GM18517 (cell line): ENCODE measurements around the gene ACOT13.
"Not testable (repeated sequence)": the region's sequence is repeated elsewhere in the genome, so short reads cannot be mapped to it uniquely, and the experiment has no call there.

Experiments
- ATAC-seq: cut with Tn5 transposase; IDR thresholded peaks from one replicate; pipeline ENCODE4 v1.9.1; 2021; ENCODE audit warnings: mild to moderate bottlenecking, moderate library complexity; ENCODE audit not compliant: unreplicated experiment

Gene ACOT13

DNA sequence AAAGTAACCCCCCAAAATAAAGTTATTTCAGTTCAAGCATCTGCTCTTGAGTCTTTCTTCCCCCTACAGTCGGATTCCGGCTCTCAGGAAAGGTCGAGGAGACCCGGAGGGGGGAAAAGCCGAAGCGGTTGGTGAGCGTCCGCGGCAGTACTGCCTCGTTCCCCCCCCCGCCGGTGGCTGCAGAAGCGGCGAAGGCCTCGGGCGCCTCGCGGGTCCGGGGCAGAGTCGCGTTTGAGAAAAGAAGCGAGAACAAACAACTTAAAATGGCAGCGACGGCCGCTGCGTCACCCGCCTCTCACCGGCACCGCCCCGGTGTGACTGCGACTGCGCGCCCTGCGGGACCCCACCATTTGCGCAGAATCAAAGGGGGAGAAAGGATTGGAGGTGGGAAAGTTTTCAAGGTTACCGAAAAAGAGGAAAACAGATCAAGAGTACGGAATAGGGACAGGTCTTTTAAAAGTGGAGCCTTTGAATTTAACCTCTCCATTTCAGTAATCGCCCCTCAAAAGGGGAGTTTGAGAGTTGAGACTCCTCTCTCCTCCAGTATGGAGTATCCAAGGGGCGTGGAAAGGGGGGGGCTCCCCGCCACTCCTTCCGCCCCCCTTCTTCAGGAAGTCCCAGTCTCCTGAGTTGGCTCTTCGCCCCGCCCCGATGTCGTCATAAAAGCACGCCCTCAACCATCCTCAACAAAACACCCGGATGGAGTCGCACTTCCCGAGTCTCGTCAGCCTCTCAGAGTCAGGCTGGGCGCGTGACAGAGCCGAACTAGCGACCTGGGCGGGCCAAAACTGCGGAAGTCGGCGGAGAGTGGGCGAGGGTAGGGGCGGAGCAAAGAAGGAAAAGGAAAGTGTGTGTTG is 54.0 kb downstream of the ACOT13 start:
- ATAC-seq = peak; percentile 83

DNA sequence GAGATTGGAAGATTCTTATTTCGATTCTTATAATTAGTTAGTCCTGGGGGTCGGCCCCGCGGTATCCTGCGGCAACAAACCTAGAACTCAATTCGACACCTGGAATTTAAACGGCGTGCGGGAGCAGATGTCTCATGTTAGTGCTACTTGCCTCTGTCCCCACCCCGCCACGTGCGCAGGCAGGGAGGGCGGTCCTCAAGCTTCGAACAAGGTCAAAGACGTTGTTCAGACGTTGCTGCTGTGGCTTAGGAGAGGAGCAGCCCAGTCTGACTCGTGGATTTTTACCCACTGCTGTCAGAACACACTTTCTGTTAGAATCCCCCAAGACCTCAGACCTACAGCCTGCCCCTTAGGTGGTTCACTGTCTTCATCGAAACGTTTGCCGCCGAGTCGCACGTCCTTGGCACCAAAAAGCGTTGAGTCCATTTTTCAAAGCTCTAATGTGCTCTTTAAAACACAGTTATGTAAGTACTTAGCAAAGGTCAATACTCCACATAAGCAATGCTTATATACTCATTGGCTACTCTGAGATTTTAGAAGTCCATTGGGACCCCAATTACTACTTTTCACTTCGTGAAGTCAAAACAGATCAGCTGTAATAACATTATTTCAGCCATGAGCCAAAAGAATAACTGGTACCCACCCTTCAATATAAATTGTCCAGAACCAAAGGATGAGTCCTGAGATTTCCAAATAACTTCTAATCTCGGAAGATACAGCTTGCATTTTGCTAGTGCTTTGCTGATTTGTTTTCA is 54.8 kb downstream of the ACOT13 start:
- peak; percentile 48 for ATAC-seq

DNA sequence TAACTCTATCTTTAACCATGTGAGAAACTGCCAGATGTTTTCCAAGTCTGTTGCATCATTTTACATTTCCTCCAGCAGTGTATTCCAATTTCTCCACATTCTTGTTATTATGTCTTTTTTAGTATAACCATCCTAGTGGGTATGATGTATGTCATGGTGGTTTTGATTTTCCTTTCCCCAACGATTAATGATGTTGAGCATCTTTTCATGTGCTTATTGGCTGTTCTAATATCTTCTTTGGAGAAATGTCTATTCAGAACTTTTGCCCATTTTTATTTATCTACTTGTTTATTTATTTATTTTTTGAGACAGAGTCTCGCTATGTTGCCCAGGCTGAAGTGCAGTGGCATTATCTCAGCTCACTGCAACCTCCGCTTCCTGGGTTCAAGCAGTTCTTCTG is 56.4 kb downstream of the ACOT13 start:
- no peak for ATAC-seq

DNA sequence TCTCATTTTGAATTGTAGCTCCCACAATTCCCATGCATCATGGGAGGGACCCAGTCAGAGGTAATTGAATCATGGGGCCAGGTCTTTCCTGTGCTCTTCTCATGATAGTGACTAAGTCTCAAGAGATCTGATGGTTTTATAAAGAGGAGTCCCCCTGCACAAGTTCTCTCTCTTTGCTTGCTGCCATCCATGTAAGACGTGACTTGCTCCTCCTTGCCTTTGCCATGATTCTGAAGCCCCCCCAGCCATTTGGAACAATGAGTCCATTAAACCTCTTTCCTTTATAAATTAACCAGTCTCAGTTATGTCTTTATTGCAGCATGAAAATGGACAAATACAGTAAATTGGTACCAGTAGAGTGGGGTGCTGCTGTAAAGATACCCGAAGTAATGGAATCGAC is 63.8 kb downstream of the ACOT13 start:
- ATAC-seq = not testable (repeated sequence)

DNA sequence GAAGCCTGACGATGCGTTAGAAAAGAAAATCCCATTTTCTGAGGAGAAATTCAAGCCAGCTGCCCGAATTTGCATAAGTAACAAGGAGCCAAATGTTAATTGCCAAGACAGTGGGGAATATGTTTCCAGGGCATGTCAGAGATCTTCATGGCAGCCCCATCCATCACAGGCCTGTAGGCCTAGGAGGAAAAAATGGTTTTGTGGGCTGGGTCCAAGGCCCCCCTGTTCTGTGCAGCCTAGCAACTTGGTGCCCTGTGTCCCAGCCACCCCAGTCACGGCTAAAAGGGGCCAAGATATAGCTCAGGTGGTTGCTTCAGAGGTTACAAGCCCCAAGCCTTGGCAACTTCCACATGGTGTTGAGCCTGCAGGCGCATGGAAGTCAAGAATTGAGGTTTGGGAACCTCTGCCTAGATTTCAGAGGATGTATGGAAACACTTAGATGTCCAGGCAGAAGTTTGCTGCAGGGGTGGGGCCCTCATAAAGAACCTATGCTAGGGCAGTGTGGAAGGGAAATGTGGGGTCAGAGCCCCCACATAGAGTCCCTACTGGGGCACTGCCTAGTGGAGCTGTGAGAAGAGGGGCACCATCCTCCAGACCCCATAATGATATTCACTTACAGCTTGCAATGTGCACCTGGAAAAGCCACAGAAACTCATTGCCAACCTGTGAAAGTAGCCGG is 64.7 kb downstream of the ACOT13 start:
- not testable (repeated sequence) for ATAC-seq

DNA sequence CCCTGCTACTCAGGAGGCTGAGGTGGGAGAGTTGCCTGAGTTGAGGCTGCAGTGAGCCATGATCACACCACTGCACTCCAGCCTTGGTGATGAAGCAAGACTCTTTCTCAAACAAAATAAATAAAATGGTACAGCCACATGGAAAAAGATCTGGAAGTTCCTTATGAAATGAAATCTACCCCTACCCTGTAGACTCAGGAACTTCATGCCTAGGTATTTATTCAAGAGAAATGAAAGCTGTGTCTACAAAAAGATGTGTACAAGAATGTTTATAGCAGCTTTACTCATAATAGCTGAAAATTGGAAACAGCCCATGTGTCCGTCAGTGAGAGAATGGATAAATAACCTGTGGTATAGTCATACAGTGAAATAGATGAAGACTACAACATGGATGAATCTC is 67.3 kb downstream of the ACOT13 start:
- no peak for ATAC-seq

DNA sequence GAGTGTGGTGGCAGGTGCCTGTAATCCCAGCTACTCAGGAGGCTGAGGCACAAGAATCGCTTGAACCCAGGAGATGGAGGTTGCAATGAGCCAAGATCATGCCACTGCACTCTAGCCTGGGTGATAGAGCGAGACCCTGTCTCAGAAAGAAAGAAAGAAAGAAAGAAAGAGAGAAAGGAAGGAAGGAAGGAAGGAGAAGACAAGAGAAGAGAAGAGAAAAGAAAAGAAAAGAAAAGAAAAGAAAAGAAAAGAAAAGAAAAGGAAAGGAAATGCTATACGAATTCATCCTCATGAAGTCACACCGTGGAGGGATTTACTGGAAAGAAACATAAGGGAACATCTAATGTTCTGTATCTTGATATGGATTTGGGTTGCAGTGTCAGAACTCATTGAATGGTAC is 67.8 kb downstream of the ACOT13 start:
- not testable (repeated sequence) for ATAC-seq

DNA sequence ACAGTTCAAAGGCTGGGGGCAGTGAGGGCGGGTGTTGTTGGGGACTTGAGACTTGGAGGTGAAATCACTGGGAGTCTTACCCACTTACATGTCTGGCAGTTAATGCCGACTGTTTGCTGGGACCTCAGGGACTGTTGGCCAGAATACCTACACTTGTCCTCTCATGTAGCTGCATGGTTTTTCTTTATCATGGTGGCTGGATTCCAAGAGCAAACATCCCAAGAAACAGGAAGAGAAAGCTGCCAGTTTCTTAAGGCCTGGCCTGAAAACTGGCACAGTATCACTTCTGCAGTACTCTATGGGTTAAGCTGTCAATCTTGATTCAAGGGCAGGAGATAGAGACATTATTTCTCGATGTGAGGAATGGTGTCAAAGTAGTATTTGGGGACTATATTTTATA is 71.9 kb downstream of the ACOT13 start:
- ATAC-seq = no peak

DNA sequence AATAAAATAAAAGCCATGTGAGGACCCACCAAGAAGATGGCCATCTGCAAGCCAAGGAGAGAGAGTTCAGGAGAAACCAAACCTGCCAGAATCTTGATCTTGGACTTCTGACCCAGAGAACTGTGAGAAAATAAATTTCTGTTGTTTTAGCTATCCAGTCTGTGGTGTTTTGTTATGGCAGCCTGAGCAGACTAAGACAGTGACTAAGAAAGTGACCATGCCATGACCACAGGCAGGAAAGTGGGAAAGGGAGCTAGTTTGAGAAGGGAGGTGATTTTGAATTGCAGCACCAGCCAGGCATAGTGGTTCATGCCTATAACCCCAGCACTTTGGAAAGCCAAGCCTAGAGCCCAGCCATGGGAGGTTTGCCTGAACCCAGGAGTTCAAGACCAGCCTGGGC is 74.0 kb downstream of the ACOT13 start:
- ATAC-seq = no peak

DNA sequence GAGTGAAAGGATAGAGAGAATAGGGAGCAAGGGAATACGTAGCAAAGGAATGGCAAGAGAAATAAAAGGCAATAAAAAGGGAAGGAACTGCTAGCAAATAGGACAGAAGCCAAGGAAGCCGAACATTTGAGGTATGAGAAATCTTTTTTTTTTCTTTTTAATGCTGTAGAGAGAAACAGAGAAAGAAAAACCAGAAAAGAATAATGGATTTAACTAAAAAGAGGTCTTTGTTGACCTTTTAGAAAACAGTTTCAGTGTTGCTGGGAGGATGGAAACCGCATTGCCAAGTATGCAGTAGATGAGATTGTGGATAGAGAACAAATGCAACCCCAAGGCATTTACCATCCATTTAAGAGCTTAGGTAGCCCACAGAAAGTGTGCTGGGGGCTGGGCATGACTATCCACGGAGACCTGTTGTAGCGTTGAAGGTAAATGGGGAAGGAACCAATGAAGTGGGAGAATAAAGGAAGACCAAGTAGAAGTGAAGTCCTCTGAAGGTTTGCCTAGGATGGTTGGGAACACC is 75.4 kb downstream of the ACOT13 start:
- no peak for ATAC-seq

DNA sequence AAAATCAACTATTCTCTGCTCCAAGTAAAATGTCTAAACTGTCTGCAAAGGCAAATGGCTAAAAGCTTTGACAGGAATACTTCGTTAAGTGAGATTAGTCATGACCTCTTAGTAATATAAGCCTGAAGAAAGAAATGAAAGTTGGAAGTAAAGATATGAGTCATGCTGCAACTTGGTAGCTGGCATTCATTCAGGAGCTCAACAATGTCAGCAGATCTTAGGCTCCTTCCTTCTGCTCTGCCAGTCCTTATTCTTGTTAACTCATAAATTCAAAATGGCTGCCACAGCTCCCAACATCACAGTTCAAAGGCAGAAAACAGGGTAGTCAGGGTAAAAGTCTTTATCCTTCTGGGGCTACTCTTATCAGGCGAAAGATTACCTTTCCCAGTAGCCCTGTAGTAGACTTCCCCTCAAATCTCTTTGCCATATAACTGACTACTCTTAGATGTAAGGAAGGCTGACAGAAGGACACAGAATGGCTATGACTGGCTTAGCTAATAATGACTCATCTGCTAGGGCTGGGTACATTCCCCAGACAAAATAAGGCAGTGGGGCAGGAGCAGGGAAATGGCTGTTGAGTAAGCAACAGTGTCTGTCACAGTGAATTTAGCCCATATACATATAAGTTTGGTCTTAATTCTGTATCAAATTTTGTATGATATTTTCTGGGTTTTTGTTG is 76.5 kb downstream of the ACOT13 start:
- peak; percentile 76 for ATAC-seq

DNA sequence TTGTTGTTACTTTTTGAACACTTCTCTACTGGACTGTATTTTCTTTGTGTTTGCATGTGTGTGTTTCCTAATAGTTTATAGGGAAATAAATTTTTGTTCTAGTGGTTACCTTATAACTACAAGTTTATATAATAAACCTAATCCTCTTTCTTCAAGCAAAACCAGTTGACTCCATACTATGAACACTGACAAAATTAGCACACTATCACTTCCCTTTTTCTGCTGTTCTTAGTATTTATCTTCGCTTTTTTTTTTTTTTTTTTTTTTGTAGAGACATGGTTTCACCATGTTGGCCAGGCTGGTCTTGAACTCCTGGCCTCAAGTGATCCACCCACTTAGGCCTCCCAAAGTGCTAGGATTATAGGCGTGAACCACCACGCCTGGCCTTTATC is 77.1 kb downstream of the ACOT13 start:
- ATAC-seq = peak; percentile 49

DNA sequence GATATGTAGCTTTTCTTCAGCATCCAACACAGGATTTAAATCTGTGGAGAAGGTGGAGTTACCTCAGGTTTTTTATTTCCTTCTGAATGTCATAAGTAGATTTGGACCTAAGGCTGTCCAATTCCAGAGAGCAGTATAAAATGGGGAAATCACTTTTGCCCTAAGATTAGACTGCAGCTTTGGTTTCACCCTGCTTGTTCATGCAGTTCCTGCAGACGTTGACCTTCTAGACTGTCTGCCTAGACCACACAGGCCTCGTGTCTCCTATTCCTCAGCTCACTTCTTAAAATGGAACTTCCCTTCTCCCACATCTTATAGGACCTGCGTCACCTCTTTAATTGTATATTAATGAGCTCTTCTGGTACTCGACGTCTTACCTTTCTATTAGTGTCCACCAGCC is 78.0 kb downstream of the ACOT13 start:
- ATAC-seq = no peak

DNA sequence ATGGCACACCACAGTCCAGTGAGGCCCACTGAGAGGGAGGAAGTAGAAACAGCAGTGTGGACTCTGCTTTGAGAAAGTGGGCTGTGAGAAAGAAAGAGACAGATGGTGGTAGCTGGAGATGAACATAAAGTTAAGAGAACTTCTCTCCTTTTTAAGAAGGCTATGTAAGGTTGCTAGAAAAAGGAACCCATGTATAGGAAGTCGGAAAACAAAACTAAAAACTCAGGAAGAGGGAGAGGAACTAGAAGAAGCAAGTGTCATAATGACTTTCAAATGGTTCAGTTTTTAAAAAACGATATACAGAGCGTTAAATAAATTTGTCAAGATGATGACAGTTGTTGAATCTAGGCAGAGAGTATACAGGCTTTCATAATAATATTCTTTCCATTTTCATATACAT is 82.4 kb downstream of the ACOT13 start:
- ATAC-seq = no peak

DNA sequence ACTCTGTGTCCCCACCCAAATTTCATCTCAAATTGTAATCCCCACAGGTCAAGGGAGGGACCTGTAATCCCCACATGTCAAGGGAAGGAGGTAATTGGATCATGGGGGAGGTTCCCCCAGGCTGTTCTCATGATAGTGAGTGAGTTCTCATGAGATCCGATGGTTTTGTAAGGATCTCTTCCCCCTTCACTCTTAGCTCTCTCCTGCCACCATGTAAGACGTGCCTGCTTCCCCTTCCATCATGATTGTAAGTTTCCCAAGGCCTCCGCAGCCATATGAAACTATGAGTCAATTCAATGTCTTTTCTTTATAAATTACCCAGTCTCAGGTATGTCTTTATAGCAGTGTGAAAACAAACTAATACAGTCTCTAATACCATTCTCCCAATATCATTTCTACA is 84.0 kb downstream of the ACOT13 start:
- ATAC-seq = not testable (repeated sequence)

DNA sequence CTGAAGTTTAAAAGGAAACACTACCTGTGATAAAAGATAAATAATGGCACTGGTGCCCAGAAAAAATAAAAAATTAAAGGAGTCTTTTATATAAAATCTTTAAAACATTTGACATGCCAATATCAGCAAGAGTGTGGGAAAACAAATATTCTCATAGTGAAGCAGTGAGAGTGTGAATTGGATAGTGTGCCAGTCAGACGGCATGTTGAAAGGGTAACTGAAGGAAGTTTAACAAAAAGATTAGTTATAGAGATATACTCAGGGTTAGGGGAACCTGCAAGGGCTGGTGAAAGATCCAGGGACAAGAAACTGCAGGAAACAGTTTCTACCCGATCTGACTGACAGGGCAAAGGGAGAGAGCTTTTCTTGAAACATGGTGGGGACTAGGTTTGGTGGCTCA is 85.6 kb downstream of the ACOT13 start:
- no peak for ATAC-seq

DNA sequence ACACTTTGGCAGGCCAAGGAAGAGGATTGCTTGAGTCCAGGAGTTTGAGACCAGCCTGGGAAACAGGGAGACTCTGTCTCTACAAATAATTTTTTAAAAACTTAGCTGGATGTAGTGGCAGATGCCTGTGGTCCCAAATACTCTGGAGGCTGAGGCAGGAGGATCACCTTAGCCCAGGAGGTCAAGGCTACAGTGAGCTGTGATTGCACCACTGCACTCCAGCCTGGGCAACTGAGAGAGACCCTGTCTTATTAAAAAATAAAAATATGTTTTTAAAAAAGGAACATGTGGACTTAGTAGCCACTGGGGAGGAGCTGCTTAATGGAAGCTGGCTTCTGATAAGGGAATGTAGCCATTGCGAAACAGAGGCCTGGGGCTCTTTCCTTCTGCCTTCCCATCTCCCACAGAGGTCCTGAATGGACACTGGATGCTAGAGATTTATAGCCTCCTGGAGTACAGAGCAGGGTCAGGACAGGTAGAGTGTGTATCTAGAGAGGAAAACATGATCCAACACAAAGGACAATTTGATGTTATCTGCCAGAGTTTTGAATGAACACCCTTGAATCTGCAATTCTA is 86.1 kb downstream of the ACOT13 start:
- no peak for ATAC-seq

DNA sequence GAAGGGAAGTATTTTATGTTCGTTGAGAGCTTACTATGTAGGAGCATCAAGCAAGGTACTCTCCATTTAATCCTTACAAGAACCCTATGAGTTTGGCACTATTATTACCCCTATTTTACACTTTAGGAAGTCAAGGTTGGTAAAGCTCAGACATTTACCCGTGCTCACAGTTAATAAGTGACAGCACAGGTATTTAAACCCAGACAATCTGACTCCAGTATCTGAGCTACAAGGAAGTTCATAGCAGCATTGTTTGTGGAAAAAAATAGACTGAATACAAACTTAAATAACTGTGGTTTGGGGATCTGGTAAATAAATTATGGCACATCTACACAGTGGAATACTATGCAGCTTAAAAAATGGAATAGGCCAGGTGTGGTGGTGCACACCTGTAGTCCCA is 86.7 kb downstream of the ACOT13 start:
- ATAC-seq = no peak

DNA sequence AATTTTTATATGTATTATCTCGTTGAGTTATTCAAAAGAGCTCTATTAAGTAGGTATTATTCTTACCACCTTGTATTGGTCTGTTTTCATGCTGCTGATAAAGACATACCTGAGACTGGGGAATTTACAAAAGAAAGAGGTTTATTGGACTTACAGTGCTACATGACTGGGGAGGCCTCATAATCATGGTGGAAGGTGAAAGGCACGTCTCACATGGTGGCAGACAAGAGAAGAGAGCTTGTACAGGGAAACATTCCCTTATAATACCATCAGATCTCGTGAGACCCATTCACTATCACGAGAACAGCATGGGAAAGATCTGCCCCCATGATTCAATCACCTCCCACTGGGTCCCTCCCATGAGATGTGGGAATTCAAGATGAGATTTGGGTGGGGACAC is 87.5 kb downstream of the ACOT13 start:
- not testable (repeated sequence) for ATAC-seq
